H9 (cell line): ENCODE data around the gene RAD18. TPM values are rescaled to one million over a fixed set of nuclear protein-coding genes. Genes with fewer than 3 reads are reported as not detected.

Experiments
- DNase-seq: peaks from one replicate; pipeline ENCODE4 v3.0.0-alpha.2; 2017
- H2AFZ ChIP-seq: one replicate; pipeline ENCODE4 v1.6.1; 2013; ENCODE audit warnings: mild to moderate bottlenecking, low read length, control low read depth, moderate library complexity
- H2AK5ac ChIP-seq: 2 replicates; pipeline ENCODE4 v1.6.1; 2013; ENCODE audit warnings: low read length, control low read depth, mixed read lengths; ENCODE audit not compliant: insufficient read length
- H2BK120ac ChIP-seq: one replicate; pipeline ENCODE4 v1.6.1; 2013; ENCODE audit warnings: low read depth, mild to moderate bottlenecking, low read length, control low read depth, inconsistent platforms; ENCODE audit not compliant: poor library complexity, severe bottlenecking
- H2BK12ac ChIP-seq: 2 replicates; pipeline ENCODE4 v1.6.1; 2013; ENCODE audit warnings: low read length, control low read depth, mixed read lengths, low read depth; ENCODE audit not compliant: insufficient read length
- H2BK15ac ChIP-seq: 2 replicates; pipeline ENCODE4 v1.6.1; 2013; ENCODE audit warnings: low read depth, low read length, control low read depth
- H2BK20ac ChIP-seq: one replicate; pipeline ENCODE4 v1.6.1; 2013; ENCODE audit warnings: low read depth, mild to moderate bottlenecking, low read length, control low read depth, inconsistent platforms; ENCODE audit not compliant: poor library complexity, severe bottlenecking
- H2BK5ac ChIP-seq: 2 replicates; pipeline ENCODE4 v1.6.1; 2013; ENCODE audit warnings: low read length, control low read depth, mixed read lengths; ENCODE audit not compliant: insufficient read length
- H3K14ac ChIP-seq: 2 replicates; pipeline ENCODE4 v1.6.1; 2013; ENCODE audit warnings: low read length, control low read depth; ENCODE audit not compliant: insufficient read depth
- H3K18ac ChIP-seq: 2 replicates; pipeline ENCODE4 v1.6.1; 2013; ENCODE audit warnings: low read depth, mild to moderate bottlenecking, mixed read lengths, low read length, control low read depth; ENCODE audit not compliant: insufficient read length
- H3K23ac ChIP-seq: 2 replicates; pipeline ENCODE4 v1.6.1; 2013; ENCODE audit warnings: low read length, control low read depth, mixed read lengths, low read depth; ENCODE audit not compliant: insufficient read length
- H3K23me2 ChIP-seq: 2 replicates; pipeline ENCODE4 v1.6.1; 2013; ENCODE audit warnings: low read depth, mild to moderate bottlenecking, mixed read lengths, low read length, control low read depth; ENCODE audit not compliant: insufficient read length, poor library complexity, severe bottlenecking
- H3K27ac ChIP-seq: 2 replicates; pipeline ENCODE4 v1.5.1; 2013; ENCODE audit warnings: low read length, control low read depth, mixed read lengths, low read depth; ENCODE audit not compliant: insufficient read length
- H3K27me3 ChIP-seq: 2 replicates; pipeline ENCODE4 v1.6.1; 2013; ENCODE audit warnings: low read length, control low read depth, inconsistent platforms; ENCODE audit not compliant: insufficient read depth
- H3K4ac ChIP-seq: 2 replicates; pipeline ENCODE4 v1.6.1; 2013; ENCODE audit warnings: low read depth, mild to moderate bottlenecking, control low read depth, inconsistent platforms, low read length, moderate library complexity
- H3K4me1 ChIP-seq: 2 replicates; pipeline ENCODE4 v1.6.1; 2013; ENCODE audit warnings: low read length, control low read depth, inconsistent platforms; ENCODE audit not compliant: insufficient read depth
- H3K4me2 ChIP-seq: 2 replicates; pipeline ENCODE4 v1.6.1; 2013; ENCODE audit warnings: low read length, control low read depth, mixed read lengths; ENCODE audit not compliant: insufficient read length, insufficient read depth
- H3K56ac ChIP-seq: 2 replicates; pipeline ENCODE4 v1.6.1; 2013; ENCODE audit warnings: low read depth, mild to moderate bottlenecking, mixed read lengths, low read length, control low read depth; ENCODE audit not compliant: insufficient read length
- H3K79me1 ChIP-seq: 2 replicates; pipeline ENCODE4 v1.6.1; 2013; ENCODE audit warnings: low read depth, mild to moderate bottlenecking, moderate library complexity, low read length, control low read depth, inconsistent platforms; ENCODE audit not compliant: insufficient read depth, poor library complexity, severe bottlenecking
- H3K79me2 ChIP-seq: 2 replicates; pipeline ENCODE4 v1.6.1; 2013; ENCODE audit warnings: low read length, control low read depth, inconsistent platforms; ENCODE audit not compliant: insufficient read depth
- H3K9ac ChIP-seq: 2 replicates; pipeline ENCODE4 v1.6.1; 2013; ENCODE audit warnings: low read length, control low read depth, mixed read lengths; ENCODE audit not compliant: insufficient read length; ENCODE audit errors: extremely low read depth
- H3K9me3 ChIP-seq: one replicate; pipeline ENCODE4 v1.6.1; 2013; ENCODE audit warnings: low read depth, low read length, inconsistent platforms; ENCODE audit not compliant: control insufficient read depth
- H3T11ph ChIP-seq: one replicate; pipeline ENCODE4 v1.6.1; 2013; ENCODE audit warnings: mild to moderate bottlenecking, low read length, control low read depth, inconsistent platforms
- H4K20me1 ChIP-seq: one replicate; pipeline ENCODE4 v1.6.1; 2013; ENCODE audit not compliant: control insufficient read depth, insufficient read length, insufficient read depth
- H4K5ac ChIP-seq: 2 replicates; pipeline ENCODE4 v1.6.1; 2013; ENCODE audit warnings: low read depth, mild to moderate bottlenecking, mixed read lengths, low read length, control low read depth; ENCODE audit not compliant: insufficient read length
- H4K8ac ChIP-seq: replicated peaks from 2 replicates; pipeline ENCODE4 v1.6.1; 2013; ENCODE audit warnings: low read length, control low read depth, mixed read lengths, low read depth; ENCODE audit not compliant: insufficient read length
- H4K91ac ChIP-seq: 2 replicates; pipeline ENCODE4 v1.6.1; 2013; ENCODE audit warnings: low read depth, mild to moderate bottlenecking, moderate library complexity, mixed read lengths, low read length, control low read depth; ENCODE audit not compliant: insufficient read length
- H3K27ac Mint-ChIP-seq, 3 experiments: 2 replicates in 2 of 3; 3 replicates in 1 of 3; pipeline ENCODE4 v1.8.0; 2020 to 2021; ENCODE audit warnings: mixed read lengths in 3 of 3, mild to moderate bottlenecking in 1 of 3, moderate library complexity in 1 of 3
- H3K27me3 Mint-ChIP-seq: 2 replicates; pipeline ENCODE4 v1.8.0; 2021; ENCODE audit warnings: low read depth, mild to moderate bottlenecking, moderate library complexity, mixed read lengths
- H3K36me3 Mint-ChIP-seq, 3 experiments: 2 replicates in 2 of 3; 3 replicates in 1 of 3; pipeline ENCODE4 v1.8.0; 2020 to 2021; ENCODE audit warnings: low read depth in 3 of 3, mixed read lengths in 3 of 3; ENCODE audit not compliant: insufficient read depth in 1 of 3
- H3K4me1 Mint-ChIP-seq, 2 experiments: 2 replicates each; pipeline ENCODE4 v1.8.0; 2020; ENCODE audit warnings: mixed read lengths in 2 of 2
- H3K4me3 Mint-ChIP-seq, 2 experiments: 2 replicates in 1 of 2; 3 replicates in 1 of 2; pipeline ENCODE4 v1.8.0; 2020 to 2021; ENCODE audit warnings: mild to moderate bottlenecking in 2 of 2, mixed read lengths in 2 of 2, moderate library complexity in 1 of 2
- H3K9me3 Mint-ChIP-seq, 2 experiments: 2 replicates in 1 of 2; 3 replicates in 1 of 2; pipeline ENCODE4 v1.8.0; 2020; ENCODE audit warnings: mild to moderate bottlenecking in 2 of 2, mixed read lengths in 2 of 2, moderate library complexity in 1 of 2
- WGBS: extraction: QIAGEN DNeasy Blood & Tissue Kit; methylation state at CpG from one replicate; pipeline ENCODE4 v1.1.7; 2013; ENCODE audit warnings: missing lambda C conversion rate, low lambda C conversion rate, mixed read lengths; ENCODE audit not compliant: insufficient read length; ENCODE audit errors: extremely low coverage; 5-methylcytosine and 5-hydroxymethylcytosine counted together
- total RNA-seq: library from RNA; stranded (reverse); gene quantifications from 2 replicates; pipeline ENCODE4 v1.2.1, GENCODE V29; 2021
- TF ChIP-seq, protein P1 (sequence below): fragments of 200-600 bp; sonication (generic); conservative IDR thresholded peaks from 3 replicates; pipeline ENCODE4 v1.8.0; 2021; ENCODE audit warnings: antibody characterized with exemption, mild to moderate bottlenecking

Gene RAD18
- total RNA-seq, 1 experiment from 2014 or later, result 27.8 TPM

DNA sequence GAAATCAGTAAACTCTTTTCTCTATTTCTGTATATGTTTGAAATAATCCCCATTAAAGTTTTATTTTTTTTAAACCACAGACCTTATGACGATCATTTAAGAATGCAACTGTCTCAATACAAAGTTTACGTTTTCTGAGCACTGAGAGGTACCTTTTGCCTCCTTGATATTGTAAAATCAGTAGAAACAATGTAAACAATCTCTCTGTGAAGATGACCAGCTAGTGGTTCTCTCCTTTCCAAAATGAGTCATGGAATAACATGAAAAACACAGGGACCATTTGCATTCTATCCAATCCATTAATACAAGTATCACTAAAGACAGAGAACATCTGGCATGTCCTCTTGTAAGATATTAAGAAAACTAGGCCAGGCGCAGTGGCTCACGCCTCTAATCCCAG lies 48.8 kb downstream of the RAD18 start:
- TF ChIP-seq, protein P1, sequence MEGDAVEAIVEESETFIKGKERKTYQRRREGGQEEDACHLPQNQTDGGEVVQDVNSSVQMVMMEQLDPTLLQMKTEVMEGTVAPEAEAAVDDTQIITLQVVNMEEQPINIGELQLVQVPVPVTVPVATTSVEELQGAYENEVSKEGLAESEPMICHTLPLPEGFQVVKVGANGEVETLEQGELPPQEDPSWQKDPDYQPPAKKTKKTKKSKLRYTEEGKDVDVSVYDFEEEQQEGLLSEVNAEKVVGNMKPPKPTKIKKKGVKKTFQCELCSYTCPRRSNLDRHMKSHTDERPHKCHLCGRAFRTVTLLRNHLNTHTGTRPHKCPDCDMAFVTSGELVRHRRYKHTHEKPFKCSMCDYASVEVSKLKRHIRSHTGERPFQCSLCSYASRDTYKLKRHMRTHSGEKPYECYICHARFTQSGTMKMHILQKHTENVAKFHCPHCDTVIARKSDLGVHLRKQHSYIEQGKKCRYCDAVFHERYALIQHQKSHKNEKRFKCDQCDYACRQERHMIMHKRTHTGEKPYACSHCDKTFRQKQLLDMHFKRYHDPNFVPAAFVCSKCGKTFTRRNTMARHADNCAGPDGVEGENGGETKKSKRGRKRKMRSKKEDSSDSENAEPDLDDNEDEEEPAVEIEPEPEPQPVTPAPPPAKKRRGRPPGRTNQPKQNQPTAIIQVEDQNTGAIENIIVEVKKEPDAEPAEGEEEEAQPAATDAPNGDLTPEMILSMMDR, result no peak
- no peaks in the 10 kb centered on the region for H4K20me1 ChIP-seq
- no peaks in the 10 kb centered on the region for H3K23me2 ChIP-seq
- H3T11ph ChIP-seq, result no peak overlapping the region
- peaks cover 2 to 7% (median 6%) of the 10 kb centered on the region in 3 experiments; a peak in 6 of 7 replicates for H3K36me3 Mint-ChIP-seq
- H2BK15ac ChIP-seq, result no peak overlapping the region
- no peak overlapping the region for H2BK5ac ChIP-seq
- no peak overlapping the region for H3K27ac Mint-ChIP-seq
- H3K14ac ChIP-seq, result no peak overlapping the region
- no peak overlapping the region for H3K4me3 Mint-ChIP-seq
- H2AFZ ChIP-seq, result no peak overlapping the region
- no peaks in the 10 kb centered on the region for H3K9me3 ChIP-seq
- H3K79me2 ChIP-seq, result no peaks in the 10 kb centered on the region
- DNase-seq, result no peak
- H3K9ac ChIP-seq, result no peak overlapping the region
- no peaks in the 10 kb centered on the region for H3K4me1 Mint-ChIP-seq
- H3K27ac ChIP-seq, result no peak overlapping the region
- H2BK12ac ChIP-seq, result no peak overlapping the region
- H3K18ac ChIP-seq, result no peak overlapping the region
- no peak overlapping the region for H2BK120ac ChIP-seq
- WGBS, result no CpG with 5 or more reads among the region's 4 CpGs
- H3K79me1 ChIP-seq, result peaks cover 5% of the 10 kb centered on the region
- no peak overlapping the region for H3K4ac ChIP-seq
- H3K9me3 Mint-ChIP-seq, result no peaks in the 10 kb centered on the region
- H3K4me1 ChIP-seq, result no peaks in the 10 kb centered on the region
- H4K5ac ChIP-seq, result no peak overlapping the region
- no peak overlapping the region for H2BK20ac ChIP-seq
- no peaks in the 10 kb centered on the region for H3K27me3 ChIP-seq
- no peaks in the 10 kb centered on the region for H3K27me3 Mint-ChIP-seq
- no peak overlapping the region for H3K56ac ChIP-seq
- H3K23ac ChIP-seq, result no peak overlapping the region
- no peak overlapping the region for H4K8ac ChIP-seq
- H4K91ac ChIP-seq, result no peak overlapping the region
- H2AK5ac ChIP-seq, result no peak overlapping the region
- no peak overlapping the region for H3K4me2 ChIP-seq
